T-helper 1 cell (primary cell): Measurements from ENCODE around the gene MAP2K2.
"Not testable (repeated sequence)": the region's sequence is repeated elsewhere in the genome, so short reads cannot be mapped to it uniquely, and the experiment has no call there.

Experiments
- DNase-seq, 5 donors: peaks; one replicate each; pipeline ENCODE4 v3.0.0-alpha.2; 2012 to 2020
- total RNA-seq, 4 donors: gene quantifications; one replicate each; lab custom pipeline; 2026; lab: John Stamatoyannopoulos, UW

MAP2K2 gene
- 60.9 to 76.8 (median 71.8) reads per million in 4 donors for total RNA-seq

DNA sequence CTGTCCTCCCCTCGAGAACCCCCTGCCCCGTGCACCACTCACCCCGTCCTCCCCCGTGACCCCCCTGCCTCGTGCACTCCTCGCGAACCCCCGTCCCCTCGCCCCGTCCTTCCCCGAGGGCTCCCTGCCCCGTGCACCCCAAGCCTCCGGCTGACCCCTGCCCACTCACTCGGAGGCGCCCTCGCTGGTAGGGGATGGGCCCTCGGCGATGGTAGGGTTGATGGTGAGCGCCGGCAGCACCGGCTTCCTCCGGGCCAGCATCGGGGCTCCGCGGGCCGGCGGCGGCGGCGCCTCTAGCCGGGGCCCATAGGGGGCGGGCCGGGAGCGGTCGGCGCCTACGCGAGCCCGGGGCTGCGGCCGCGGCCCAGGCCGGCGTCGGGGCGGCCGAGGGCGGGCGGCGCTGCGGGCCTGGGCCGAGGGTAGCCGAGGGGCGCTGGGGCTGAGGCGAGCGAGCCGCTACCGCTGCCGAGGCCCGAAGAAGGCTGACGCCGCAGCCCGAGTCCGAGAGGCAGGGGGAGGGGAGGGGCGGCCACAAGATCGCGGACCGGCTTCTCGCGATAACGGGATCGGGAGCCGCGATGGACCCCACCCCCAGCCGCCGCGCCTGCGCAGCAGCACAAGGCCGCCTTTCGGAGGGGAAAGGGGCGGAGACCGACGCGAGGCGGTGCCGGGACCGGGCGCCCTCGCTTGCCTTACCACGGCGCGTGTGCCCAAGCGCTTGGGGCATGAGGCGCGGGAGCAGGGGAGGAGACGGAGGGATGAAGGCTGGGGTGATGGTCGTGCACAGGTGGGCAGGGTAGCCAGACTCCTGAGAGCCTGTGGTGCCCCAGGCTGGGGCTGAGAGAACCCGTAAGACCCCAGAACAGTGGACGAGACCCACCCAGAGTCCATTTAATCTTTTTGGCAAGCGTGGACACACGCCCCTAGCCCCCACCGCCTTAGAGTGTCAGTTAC, at the start of gene MAP2K2:
MAP2K2 (minus strand) TSS at position 508 of the 954 bp plus-strand sequence; CDS start at position 261, 247 bp downstream.
- DNase-seq = peak; percentile 93 to 97 (median 94)

DNA sequence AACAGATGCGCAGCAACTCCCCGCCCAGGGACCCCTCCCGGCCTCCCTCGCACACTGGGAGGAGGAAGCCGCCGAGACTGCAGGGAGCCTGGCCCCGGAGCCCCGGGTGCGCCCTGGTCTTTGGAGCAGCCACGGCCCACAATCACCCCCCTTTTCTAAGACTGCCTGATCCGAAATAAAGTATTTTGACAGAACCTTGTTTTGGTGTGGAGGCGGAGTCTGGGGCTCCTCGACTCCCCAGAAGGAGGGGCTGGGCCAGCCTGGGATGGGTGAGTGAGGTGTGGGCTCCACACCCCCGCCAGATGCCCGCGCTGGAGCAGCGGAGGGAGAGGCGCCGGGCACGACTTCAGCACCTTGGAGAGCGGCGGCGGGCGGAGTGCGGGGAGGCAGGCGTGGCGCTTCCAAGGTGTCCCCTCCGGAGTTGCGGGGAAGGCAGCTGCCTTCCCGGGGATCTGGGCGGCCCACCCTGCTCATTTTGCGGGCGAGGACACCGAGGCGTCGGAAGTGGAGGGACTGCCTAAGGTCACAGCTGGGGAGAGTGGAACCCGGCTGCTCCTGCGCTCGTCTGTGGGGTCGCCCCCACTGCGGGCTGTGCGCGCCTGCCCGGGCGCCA, 49.0 kb upstream of the MAP2K2 start:
- DNase-seq = peak in 4 of 5 donors; percentile 51 to 71 (median 65)

DNA sequence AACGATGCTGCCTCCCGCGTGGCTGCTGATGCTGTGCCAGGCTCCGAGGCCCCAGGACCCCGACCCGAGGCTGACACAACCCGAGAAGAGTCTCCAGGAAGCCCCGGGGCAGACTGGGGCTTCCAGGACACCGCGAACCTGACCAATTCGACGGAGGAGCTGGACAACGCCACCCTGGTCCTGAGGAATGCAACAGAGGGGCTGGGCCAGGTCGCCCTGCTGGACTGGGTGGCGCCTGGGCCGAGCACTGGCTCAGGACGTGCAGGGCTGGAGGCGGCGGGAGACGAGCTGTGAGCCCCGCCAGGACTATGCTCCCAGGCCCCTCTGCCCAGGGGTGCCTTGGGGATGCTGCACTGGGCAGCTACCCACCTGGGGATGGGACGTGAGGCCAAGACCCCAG, 47.8 kb upstream of the MAP2K2 start:
- DNase-seq = no peak

DNA sequence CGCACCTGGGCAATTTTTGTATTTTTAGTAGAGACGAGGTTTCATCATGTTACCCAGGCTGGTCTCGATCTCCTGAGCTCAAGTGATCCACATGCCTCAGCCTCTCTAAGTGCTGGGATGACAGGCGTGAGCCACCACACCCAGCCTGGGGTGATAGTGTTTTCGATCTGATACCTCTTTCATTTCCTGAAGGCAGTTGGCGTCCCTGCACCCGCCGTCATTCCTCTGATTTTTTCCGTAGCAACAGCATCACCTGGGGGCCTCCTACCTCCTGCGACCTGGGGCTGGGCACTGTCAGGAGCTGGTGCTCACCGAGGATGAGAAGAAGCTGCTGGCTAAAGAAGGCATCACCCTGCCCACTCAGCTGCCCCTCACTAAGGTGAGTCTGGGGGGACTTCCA, 40.3 kb upstream of the MAP2K2 start:
- no peak for DNase-seq

DNA sequence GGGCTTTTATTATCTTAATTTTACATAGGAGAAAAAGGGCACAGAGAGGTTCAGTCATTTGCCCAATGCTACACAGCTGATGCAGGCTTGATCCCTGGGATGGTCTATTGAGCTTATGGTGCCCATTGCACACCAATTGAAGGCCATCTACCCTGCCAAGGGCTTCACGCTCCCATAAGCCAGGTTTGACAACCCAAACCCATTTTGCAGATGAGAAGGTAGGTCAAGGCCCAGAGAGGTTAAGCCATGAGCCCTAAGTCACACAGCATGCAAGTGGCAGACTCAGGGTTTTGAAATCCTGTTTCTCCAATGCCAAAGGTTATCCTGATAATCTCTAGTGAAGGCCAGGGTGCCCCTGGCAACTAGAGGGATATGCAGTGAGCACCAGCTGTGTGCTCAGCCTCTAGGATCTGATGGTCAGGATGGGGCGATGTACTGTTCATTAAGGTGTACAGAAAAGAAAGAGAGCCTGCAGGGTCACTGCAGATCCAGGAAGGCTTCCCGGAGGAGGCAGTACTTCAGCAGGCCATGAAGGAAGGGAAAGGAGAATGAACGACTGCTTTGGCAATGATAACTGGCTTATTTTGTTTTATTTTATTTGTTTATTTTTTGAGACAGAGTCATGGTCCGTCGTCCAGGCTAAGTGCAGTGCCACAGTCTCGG, 37.6 kb upstream of the MAP2K2 start:
- no peak for DNase-seq

DNA sequence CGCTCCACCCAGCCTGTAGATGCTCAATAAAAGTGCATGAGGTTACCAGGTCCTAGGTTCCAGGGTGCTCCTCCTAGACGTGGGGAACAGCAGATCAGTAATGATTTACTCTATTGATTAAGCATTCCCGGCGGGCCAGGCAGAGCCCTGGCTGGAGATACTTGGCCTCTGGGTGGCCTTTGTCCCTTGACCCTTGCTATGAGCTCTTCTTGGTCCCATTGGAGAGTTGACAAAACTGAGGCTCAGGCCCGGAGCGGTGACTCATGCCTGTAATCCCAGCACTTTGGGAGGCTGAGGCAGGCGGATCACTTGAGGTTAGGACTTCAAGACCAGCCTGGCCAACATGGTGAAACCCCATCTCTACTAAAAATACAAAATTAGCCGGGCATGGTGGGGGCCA, 34.0 kb upstream of the MAP2K2 start:
- DNase-seq = not testable (repeated sequence)

DNA sequence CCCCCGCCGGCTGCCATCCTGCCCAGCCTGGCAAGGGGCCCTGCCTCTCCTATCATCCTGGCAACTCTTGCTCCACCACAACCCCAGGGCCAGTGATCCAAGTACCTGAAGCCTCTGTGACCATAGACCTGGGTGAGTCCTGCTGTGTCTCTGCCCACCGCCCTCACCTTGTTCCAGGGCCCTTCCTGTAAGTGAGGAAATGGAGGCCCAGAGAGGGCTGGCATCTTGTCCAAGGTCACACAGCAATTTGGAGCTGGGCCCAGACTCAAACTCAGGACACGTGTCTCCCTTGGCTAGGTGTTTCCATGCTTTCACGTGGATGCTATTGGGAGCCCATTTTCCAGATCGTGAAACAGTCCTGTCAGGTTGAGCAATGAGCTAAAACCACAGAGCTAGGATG, 33.2 kb upstream of the MAP2K2 start:
- no peak for DNase-seq

DNA sequence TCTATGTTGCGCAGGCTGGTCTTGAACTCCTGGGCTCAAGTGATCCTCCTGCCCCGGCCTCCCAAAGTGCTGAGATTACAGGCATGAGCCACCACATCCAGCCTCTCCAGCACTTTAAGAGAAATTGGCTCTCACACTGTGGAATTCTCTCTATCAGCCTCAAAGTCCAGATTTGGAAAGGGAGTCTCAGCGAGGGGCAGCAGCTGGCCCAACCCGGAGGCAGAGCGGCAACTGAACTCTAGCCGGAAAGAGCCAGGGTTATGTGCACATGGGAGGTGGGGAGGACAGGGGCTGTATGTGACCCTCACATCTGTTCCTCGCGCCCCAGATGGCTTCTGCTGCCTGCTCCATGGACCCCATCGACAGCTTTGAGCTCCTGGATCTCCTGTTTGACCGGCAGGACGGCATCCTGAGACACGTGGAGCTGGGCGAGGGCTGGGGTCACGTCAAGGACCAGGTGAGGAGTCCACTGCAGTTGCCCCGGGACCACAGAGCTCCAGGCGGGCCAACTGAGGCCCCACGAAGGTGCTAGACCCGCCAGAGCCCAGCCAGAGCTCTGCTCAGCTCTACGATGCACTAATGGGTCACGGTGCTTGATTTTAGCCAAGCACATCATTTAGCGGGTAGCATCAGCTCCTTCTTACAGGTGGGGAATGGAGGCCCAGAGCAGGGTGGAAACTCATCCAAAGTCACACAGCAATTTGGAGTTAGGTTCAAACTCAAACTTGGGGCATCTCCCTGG, 30.8 kb upstream of the MAP2K2 start:
- DNase-seq = no peak

DNA sequence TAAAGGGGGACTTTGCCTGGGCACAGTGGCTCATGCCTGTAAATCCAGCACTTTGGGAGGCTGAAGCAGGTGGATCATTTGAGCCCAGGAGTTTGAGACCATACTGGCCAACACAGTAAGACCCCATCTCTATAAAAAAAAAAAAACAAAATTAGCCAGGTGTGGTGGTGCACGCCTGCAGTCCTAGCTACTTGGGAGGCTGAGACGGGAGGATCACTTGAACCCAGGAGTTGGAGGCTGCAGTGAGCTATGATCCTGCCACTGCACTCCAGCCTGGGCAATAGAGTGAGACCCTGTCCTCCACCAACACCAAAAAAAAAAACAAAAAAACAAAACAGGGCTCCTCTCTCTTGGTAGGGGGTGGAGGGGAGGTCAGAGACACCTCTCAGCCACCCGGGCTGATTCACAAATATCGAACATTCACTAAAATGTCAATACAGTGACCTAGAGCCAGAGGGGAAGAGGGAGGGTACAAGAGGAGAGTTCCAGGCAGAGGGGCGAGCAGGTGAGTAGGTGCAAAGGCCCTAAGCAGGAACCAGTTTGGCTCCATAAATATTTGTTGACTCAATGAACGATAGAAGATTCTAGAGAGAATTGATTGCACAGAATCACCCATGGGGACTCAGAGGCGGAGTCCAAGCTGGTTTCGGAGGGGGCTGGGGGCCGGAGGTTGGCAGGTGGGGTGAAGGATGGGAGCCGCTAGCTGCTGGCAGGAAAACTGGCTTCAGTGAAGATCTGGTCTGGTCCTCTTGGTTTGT, 28.5 kb upstream of the MAP2K2 start:
- no peak for DNase-seq

DNA sequence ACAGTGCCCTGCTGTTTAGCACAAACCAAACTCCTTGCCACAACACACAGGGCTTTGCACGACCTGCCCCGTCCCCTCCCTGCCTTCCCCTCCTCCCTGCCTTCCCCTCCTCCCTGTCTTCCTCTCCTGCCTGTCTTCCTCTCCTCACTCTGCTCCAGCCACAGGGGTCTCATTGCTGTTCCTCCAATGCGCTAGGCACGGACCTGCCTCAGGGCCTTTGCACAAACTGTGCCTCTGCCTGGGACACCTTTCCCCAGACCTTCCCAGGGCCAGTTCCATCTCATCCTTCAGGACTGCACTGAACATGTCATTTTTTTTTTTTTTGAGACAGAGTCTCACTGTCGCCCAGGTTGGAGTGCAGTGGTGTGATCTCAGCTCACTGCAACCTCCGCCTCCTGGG, 27.7 kb upstream of the MAP2K2 start:
- no peak for DNase-seq

DNA sequence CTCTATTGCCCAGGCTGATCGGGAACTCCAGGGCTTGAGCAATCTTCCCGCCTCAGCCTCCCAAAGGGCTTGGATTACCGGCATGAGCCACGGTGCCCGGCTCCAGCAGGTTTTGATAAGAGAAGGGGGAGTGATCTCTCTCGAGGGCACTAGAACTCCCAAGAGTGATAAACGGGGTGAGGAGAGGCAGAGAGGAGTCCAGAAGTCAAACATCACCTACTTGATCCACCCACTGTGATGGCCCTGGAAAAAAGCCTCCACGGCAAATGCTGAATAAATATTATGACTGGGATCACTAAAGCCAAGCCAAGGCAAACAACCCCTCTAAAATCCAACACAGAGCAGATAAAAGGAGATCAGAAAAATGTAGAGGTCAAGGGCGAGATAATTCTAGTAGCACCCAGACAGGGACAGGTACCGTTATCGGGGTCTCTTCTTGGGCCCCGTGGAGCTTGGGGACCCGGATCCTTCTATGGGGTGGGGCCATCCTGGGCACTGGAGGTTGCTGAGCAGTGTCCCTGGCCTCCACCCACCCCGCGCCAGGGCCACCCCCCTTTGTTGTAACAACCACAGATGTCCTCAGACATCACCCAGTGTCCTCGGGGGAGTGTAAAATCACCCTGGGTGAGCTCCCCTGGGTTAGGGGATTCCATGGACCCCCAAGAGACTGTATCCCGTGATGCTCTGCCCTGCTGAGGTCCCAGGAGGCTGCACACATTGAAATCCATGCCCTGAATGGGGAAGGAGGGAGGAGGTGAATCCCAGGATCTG, 25.8 kb upstream of the MAP2K2 start:
- DNase-seq = no peak

DNA sequence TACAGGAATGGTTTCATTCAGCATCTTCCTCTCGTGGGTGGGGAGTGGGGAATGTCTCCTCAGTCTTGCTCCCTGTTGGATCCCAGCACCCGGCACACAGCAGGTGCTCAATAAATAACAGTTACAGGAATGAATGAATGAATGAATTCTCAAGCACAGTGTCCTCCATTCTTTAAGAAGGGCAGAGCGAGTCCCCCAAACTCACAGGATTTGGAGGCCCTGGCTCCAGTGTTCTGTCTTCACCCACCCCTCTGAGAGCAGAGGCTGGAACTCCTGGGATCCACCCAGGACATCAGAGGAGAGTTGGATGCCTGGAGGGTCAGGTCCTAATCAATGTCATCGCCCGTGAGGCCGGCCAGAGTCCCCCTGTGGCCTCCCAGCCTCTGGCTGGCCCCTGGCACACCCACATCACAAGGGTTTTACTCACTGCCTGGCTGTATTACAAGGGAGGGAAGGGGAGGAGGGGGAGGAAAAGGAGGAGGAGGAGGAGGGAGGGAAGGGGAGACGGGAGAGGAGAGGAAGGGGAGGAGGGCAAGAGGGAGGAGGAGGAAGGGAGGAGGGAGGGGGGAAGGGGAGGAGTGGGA, 20.8 kb upstream of the MAP2K2 start:
- DNase-seq = no peak

DNA sequence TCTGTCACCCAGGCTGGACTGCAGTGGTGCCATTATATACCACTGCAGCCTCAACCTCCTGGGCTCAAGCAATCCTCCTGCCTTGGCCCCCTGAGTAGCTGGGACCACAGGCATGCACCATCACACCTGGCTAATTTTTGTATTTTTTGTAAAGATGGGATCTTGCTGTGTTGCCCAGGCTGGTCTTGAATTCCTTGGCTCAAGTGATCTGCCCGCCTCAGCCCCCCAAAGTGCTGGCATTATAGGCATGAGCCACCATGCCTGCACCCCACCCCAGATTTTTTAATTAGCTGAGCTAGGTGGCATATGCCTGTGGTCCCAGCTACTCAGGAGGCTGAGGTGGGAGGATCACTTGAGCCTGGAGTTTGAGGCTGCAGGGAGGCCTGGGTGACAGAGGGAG, 19.0 kb upstream of the MAP2K2 start:
- DNase-seq = not testable (repeated sequence)

DNA sequence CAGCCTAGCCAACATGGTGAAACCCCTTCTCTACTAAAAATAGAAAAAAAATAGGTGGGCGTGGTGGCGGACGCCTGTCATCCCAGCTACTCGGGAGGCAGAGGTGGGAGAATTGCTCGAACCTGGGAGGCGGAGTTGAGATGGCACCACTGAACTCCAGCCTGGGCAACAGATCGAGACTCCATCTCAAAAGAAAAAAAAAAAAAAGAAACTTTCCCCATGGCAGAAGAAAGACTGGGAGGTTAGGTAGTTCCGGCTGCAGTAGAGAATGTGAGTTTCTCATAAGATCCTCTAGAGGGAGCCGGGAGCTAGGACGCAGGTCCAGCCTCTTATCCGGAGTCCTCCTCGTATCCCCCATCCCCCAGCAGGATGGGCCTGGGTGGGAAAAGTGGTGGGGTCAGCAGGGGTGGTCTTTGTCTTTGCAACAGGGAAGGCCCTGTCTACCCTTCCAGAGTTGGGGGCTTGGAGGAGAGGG, 16.4 kb upstream of the MAP2K2 start:
- DNase-seq = peak in 1 of 5 donors; percentile 49

DNA sequence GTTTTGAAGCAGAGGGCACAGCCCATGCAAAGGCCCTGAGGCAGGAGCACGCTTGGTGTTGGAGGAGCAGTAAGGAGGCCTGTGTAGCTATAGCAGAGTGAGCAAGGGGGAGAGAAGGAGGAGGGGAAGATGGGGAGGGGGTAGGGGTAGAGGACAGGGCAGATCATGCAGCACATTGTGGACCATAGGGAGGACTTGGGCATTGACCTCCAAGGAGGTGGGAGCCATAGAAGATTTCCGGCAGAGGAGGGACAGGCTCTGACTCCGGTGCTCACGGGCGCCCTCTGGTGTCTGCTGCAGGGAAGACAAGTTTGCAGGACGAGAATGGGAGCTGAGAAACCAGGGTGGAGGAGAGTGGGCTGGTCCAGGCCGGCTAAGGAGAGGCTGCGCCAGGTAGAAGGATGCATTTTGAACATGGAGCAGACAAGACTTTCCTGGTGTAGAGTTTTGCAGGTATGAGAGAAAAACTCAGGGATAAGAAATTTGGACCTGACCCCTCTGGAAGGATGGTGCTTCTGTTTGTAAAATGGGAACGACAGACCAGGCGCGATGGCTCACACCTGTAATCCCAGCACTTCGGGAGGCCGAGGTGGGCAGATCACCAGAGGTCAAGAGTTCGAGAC, 15.8 kb upstream of the MAP2K2 start:
- DNase-seq = peak; percentile 61 to 84 (median 75)

DNA sequence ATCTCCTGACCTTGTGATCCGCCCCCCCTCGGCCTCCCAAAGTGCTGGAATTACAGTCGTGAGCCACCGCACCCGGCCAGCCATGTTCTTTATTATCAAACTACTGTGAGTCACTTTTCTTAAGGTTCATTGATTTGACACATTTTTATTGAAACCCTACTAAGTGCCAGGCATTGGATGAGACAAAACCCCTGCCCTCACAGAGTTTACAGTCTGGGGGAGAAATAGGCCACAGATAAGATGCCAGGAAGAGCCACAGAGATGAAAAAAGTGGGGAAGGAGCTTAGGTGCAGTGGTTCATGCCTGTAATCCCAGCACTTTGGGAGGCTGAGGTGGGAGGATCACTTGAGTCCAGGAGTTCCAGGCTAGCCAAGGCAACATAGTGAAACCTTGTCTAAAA, 14.5 kb upstream of the MAP2K2 start:
- no peak for DNase-seq

DNA sequence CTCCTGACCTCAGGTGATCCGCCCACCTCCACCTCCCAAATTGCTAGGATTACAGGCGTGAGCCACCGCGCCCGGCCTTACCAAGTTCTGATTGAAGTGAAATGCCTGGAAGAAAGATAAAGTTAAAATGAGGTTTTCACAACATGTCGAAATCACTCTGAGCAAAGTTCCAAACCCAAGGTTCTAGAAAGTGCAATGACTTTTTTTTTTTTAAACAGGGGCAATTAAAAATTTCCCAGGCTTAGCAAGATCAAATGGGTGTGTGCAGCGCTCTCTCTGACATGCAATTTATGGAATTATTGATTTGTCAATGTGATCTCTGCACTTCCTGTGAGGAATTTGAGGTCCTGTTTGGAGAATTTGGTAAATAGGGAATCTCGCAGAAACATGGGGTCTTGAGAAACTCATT, 12.8 kb upstream of the MAP2K2 start:
- no peak for DNase-seq

DNA sequence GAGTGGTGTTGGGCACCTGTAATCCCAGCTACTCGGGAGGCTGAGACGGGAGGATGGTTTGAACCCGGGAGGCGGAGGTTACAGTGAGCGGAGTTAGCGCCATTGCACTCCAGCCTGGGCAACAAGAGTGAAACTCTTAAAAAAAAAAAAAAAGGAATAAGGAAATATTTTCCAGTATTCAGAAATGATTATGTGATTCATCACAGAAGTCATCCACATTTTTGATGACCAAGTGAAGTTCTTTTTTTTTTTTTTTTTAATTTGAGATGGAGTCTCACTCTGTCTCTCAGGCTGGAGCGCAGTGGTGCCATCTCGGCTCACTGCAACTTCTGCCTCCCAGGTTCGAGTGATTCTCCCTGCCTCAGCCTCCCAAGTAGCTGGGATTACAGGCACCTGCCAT, 11.5 kb upstream of the MAP2K2 start:
- DNase-seq = not testable (repeated sequence)

DNA sequence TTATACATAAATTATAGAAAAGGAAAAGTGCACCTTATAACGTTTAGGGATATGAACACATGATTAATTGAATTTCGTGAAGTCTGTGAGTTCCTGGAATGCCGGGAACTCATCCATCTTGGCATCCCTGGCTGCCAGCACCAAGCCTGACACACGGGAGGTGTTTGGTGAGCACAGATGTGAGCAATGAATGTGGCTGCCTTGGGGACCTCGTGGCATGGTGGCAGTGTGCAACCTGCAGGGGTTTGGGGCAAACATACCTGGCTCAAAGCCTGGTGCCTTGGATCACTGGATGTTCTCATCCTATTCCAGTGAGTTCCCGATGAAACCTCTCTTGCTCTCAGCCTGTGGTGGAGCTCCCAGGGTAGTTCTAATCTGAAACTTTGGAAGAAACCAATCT, 10.4 kb upstream of the MAP2K2 start:
- DNase-seq = no peak
